ENCODE data around the gene RAD51. TPM values are rescaled to one million over a fixed set of nuclear protein-coding genes. Genes with fewer than 3 reads are reported as not detected.

The RAD51 gene
- total and polyA plus RNA-seq, 8 donors: 0.15 to 1.3 (median 0.45) TPM

DNA sequence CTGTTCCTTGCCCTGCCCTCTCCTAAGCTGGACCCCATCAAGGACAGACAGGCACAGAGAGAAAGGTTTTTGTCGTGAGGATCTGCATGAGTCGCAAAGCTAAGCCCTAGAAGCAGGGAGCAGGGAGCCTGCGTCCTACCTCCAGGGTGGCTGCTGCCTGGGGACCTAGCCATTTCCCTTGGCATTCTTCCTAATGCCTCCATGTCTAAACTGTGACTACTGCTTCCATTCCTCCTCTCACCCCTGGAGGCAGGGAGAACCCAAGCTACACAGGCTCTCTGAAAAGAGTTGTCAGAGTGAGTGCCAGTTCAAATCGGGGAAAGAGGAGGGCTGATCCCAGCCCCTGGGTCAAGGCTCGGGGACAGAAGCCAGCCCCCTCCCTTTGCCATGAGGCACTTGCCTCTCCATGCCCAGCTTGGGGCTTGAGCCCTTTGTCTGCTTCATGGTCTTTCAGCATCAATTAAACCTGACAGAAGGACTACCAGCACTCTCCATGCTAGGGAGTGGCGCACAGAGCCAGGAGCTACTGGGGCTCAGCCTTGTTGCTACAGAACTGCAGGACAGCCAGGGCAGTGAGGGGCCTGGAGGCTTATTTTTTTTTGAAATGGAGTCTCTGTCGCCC is 71.3 kb downstream of the RAD51 start:
- H3K9me3 ChIP-seq: no peaks in the 10 kb centered on the region
- no peaks in the 10 kb centered on the region for H3K27me3 ChIP-seq
- TF ChIP-seq, protein P1, sequence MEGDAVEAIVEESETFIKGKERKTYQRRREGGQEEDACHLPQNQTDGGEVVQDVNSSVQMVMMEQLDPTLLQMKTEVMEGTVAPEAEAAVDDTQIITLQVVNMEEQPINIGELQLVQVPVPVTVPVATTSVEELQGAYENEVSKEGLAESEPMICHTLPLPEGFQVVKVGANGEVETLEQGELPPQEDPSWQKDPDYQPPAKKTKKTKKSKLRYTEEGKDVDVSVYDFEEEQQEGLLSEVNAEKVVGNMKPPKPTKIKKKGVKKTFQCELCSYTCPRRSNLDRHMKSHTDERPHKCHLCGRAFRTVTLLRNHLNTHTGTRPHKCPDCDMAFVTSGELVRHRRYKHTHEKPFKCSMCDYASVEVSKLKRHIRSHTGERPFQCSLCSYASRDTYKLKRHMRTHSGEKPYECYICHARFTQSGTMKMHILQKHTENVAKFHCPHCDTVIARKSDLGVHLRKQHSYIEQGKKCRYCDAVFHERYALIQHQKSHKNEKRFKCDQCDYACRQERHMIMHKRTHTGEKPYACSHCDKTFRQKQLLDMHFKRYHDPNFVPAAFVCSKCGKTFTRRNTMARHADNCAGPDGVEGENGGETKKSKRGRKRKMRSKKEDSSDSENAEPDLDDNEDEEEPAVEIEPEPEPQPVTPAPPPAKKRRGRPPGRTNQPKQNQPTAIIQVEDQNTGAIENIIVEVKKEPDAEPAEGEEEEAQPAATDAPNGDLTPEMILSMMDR (IDR thresholded peaks at IDR 0.05): no peak
- DNase-seq: no peak
- FAIRE-seq: no peak
- WGBS, 2 donors: 72 to 77% methylated on average over 7 of the region's 7 CpGs
- intact Hi-C loops (cut with DNase I): no loop called here
- H3K4me1 ChIP-seq: peaks cover 9 to 13% (median 9%) of the 10 kb centered on the region in 3 donors
- ATAC-seq: no peak
- no peak overlapping the region for H3K4me3 ChIP-seq
- H3K36me3 ChIP-seq: no peaks in the 10 kb centered on the region
- H3K27ac ChIP-seq: no peak overlapping the region

DNA sequence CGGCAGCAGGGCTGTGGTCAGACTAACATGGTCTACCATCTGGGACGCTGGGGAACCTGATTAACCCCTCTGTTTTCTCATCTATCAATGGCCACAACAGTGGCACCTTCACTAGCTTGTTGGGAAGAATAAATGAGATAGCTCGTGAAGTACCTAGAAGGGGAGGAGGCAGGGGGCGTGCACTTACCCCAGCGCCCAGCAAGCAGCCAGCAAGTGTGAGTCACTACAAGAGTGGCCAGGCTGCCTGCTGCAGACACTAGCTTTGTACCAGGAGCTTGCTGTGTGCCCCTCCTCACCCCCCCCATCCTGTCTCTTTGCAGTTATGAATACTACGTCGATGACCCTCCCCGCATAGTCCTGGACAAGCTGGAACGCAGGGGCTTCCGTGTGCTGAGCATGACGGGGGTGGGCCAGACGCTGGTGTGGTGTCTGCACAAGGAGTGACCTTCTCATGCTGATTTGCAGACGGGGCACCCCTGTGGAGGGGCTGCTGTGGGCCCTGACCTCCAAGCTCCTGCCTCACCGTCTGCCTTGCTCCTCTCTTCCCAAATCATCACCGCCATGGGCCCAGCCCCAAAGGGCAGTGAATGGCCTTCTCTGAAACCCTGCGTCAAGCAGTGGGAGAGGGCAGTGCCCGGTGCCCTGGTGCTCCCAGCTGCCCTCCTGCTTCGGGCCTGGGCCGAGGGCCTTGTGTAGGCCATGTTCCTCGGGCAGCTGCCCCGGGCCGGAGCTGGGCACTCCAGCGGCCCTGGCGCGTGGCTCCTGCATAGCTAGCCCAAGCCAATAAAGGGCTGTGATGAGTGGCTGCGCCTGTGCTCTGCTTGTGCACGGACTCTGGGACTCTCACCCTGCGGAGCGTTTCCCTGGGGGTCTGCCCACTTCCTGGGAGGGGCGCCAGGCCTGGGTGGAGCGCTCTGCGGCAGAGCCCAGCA is 72.2 kb downstream of the RAD51 start:
- no peak for DNase-seq
- Histone ChIP-seq H3K36me3 (no peaks in the 10 kb centered on the region), H3K4me1 (peaks cover 9 to 13% (median 9%) of the 10 kb centered on the region in 3 donors), H3K9me3 (no peaks in the 10 kb centered on the region), H3K27ac (no peak overlapping the region), H3K4me3 (no peak overlapping the region), H3K27me3 (no peaks in the 10 kb centered on the region)
- intact Hi-C loops (cut with DNase I): no loop called here
- 92% methylated on average over 32 of the region's 32 CpGs for WGBS, 2 donors
- FAIRE-seq: no peak
- ATAC-seq: no peak
- TF ChIP-seq, protein P1 (IDR thresholded peaks at IDR 0.05): no peak

DNA sequence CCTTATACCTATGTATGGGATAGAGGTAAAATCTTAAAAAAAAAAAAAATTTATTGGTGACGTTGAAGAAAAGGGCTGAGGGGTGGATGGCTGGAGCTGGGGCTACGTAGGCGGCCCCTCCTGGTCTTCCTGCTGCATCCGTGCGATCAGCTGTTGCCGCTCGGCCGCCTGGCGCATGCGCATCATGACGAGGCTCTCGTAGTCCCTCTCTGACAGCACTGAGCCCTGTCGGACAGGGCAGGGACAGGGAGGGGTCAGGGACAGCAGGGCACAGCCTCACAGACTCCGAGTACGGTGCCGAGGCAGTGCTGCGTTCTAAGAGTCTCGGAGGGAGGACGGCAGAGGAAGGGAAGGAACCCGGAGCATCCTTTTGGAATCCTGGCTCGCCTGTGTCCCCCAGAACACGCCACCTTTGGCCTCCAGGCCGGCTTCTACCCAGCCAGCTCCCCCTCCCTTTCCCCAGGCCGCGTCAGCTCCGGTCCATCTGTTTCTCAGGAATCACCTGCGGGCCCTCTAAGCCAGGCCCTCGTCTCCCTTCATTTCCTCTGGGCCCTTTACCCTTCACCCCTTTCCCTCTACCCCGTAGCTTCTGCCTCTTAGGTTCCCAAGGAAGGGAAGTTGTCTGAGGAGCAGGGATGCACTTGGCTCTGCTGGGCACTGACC is 73.0 kb downstream of the RAD51 start:
- no peak for DNase-seq
- Histone ChIP-seq H3K36me3 (no peaks in the 10 kb centered on the region), H3K4me1 (peaks cover 5 to 13% (median 9%) of the 10 kb centered on the region in 3 donors), H3K9me3 (no peaks in the 10 kb centered on the region), H3K4me3 (no peak overlapping the region), H3K27me3 (no peaks in the 10 kb centered on the region), H3K27ac (no peak overlapping the region)
- no peak for FAIRE-seq
- WGBS, 2 donors: 88 to 91% methylated on average over 28 to 29 of the region's 29 CpGs
- TF ChIP-seq, protein P1 (IDR thresholded peaks at IDR 0.05): no peak
- intact Hi-C loops (cut with DNase I): no loop called here
- ATAC-seq: no peak

DNA sequence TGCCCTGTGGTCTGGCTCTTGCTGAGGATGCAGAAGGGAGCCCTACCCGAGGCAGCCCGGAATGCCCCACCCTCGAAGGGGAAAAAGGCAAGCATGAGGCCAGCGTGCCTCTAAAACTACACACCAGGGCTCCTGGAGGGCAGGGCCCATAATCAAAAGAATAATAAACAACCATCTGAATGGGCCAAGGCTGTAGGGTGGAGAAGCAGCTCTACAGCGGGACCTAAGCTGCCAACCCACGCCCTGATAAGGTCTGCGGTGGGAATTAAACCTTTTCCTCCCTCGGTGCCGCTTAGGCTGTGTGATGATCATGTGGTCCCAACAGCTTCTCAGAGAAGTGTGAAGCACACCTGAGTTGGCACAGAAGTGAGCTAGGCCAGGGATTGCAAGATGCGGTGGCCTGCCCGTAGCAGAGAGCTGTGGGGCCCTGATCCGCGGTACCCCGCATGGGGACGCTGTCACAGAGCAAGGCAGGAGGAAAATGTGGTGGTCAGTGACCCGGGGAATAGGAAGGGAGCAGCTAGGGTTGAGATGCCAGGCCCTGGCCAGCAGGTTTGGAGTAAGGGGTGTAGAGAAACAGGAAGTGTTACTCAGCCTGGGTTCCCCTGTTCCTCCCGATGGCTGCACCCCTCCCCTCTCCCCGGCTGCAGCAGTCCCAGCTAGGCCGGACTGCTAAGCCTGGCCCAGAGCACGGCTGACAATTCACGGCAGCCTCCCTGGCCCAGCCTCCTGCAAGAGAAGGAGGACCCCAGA is 73.7 kb downstream of the RAD51 start:
- Histone ChIP-seq H3K27me3 (no peaks in the 10 kb centered on the region), H3K4me1 (peaks cover 3 to 13% (median 9%) of the 10 kb centered on the region in 3 donors), H3K27ac (peak overlapping the region in 2 of 4 donors; percentile 43 to 51), H3K36me3 (peaks cover 0 to 6% (median 0%) of the 10 kb centered on the region in 3 donors), H3K4me3 (no peak overlapping the region), H3K9me3 (no peaks in the 10 kb centered on the region)
- DNase-seq: no peak
- no peak for FAIRE-seq
- TF ChIP-seq, protein P1 (IDR thresholded peaks at IDR 0.05): no peak
- intact Hi-C loops (cut with DNase I): no loop called here
- no peak for ATAC-seq
- WGBS, 2 donors: 85% methylated on average over 20 to 21 of the region's 21 CpGs

All from pancreas (tissue), 10 donors.